Muscle layer of colon (tissue), 2 donors: Measurements from ENCODE around the gene HBE1.
"Not testable (repeated sequence)": the region's sequence is repeated elsewhere in the genome, so short reads cannot be mapped to it uniquely, and the experiment has no call there.

Source experiments
- H3K27ac ChIP-seq: one replicate; pipeline ENCODE4 v1.7.0; 2013; ENCODE audit warnings: low read depth, mild to moderate bottlenecking, low read length, moderate library complexity
- H3K27me3 ChIP-seq, 2 donors: one replicate each; pipeline ENCODE4 v1.7.0; 2013; ENCODE audit warnings: low read length in 2 of 2, mild to moderate bottlenecking in 2 of 2; ENCODE audit not compliant: insufficient read depth in 2 of 2, control insufficient read depth in 1 of 2
- H3K36me3 ChIP-seq: one replicate; pipeline ENCODE4 v1.7.0; 2013; ENCODE audit warnings: mild to moderate bottlenecking, low read length; ENCODE audit not compliant: insufficient read depth
- H3K4me1 ChIP-seq: one replicate; pipeline ENCODE4 v1.7.0; 2013; ENCODE audit warnings: mild to moderate bottlenecking, low read length; ENCODE audit not compliant: insufficient read depth
- H3K4me3 ChIP-seq, 2 donors: one replicate each; pipeline ENCODE4 v1.7.0; 2013; ENCODE audit warnings: low read length in 2 of 2, low read depth in 1 of 2, mild to moderate bottlenecking in 1 of 2, moderate library complexity in 1 of 2
- H3K9ac ChIP-seq: one replicate; pipeline ENCODE4 v1.7.0; 2013; ENCODE audit warnings: low read length
- H3K9me3 ChIP-seq: one replicate; pipeline ENCODE4 v1.7.0; 2013; ENCODE audit warnings: mild to moderate bottlenecking, low read length
- donor health status: abdominal sarcoma.
- donor health status: Adenocarcinoma of cecum.

Gene HBE1

DNA sequence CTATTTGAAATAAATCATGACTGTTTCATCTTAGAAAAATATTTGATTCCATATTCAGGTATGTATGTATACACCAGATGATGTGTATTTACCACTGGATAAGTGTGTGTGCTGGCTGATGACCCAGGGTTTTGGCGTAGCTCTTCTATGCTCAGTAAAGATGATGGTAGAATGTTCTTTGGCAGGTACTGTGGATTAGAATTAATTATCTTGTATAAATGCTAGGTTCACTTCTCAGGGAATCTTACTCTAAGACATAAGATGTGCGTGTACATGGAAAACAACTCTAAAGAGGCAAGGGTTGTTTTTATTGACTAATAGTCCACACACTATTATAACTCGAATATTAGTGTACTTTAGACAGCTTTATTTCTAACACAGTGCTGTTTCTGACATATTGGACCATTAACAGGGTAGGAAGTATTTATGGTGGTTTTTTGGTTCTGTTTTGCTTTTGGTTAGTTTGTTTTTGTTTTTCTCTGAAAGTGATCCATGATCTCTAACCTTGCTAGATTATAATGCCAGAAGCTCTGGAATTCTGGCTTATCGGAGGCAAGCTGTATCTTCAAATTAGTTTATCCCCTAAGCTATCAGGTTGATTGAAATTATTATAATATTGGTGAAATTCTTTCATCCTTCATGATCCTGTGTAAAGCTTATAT, 19.1 kb downstream of the HBE1 start:
- Histone ChIP-seq H3K27ac (no peak overlapping the region), H3K9me3 (no peaks in the 10 kb centered on the region), H3K4me3 (no peak overlapping the region), H3K27me3 (no peaks in the 10 kb centered on the region), H3K36me3 (no peaks in the 10 kb centered on the region), H3K4me1 (no peaks in the 10 kb centered on the region), H3K9ac (no peak overlapping the region)

- H3K27ac ChIP-seq, H3K4me3 ChIP-seq, H3K9ac ChIP-seq, H3K4me1 ChIP-seq, H3K36me3 ChIP-seq, H3K27me3 ChIP-seq, H3K9me3 ChIP-seq: not testable (repeated sequence)
Observed at GRCh38 chr11:5249807-5250396, 19.8 kb downstream of the HBE1 start, which contains the start of gene HBG1. HBG1 (minus strand) TSS chr11:5249857; CDS start chr11:5249804, 53 bp downstream.

DNA sequence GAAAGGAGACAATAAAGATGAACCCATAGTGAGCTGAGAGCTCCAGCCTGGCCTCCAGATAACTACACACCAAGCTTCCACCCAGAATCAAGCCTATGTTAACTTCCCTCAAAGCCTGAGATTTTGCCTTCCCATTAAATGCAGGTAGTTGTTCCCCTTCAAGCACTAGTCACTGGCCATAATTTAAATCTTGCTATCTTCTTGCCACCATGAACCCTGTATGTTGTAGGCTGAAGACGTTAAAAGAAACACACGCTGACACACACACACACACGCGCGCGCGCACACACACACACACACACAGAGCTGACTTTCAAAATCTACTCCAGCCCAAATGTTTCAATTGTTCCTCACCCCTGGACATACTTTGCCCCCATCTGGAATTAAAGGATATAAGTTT, 21.2 kb downstream of the HBE1 start:
- H3K9me3 ChIP-seq, H3K4me1 ChIP-seq, H3K27me3 ChIP-seq, H3K9ac ChIP-seq, H3K36me3 ChIP-seq, H3K4me3 ChIP-seq, H3K27ac ChIP-seq: not testable (repeated sequence)

DNA sequence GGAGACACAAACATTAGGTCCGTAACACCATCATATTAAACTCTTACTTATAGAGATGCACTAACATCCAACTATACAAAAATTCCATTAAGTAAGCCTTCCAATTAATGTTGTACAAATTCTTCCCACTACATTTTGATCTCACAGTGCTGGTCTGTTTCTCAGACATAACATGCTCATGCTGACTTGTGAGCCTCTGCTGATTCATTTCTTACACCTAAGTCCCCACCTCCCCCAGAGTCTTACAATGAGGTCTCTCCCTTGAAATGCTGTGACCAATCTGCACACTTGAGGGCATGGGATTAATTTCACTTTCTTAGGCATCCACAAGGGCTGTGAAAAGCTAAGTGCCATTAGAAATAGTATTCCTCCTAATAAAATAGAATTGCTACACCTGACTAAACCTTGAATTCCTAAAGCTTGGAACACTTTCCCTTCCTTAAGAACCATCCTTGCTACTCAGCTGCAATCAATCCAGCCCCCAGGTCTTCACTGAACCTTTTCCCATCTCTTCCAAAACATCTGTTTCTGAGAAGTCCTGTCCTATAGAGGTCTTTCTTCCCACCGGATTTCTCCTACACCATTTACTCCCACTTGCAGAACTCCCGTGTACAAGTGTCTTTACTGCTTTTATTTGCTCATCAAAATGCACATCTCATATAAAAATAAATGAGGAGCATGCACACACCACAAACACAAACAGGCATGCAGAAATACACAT, 22.1 kb downstream of the HBE1 start:
- no peaks in the 10 kb centered on the region for H3K9me3 ChIP-seq
- no peaks in the 10 kb centered on the region for H3K36me3 ChIP-seq
- H3K4me1 ChIP-seq = no peaks in the 10 kb centered on the region
- no peak overlapping the region for H3K9ac ChIP-seq
- H3K27me3 ChIP-seq = no peaks in the 10 kb centered on the region
- no peak overlapping the region for H3K4me3 ChIP-seq
- H3K27ac ChIP-seq = no peak overlapping the region

- H3K9me3 ChIP-seq = no peaks in the 10 kb centered on the region
Observed at GRCh38 chr11:5246772-5247471, 22.8 kb downstream of the HBE1 start.

GRCh38 chr11:5245155-5245554, 24.6 kb downstream of the HBE1 start:
- H3K4me3 ChIP-seq = no peak overlapping the region
- H3K27me3 ChIP-seq = no peaks in the 10 kb centered on the region
- no peaks in the 10 kb centered on the region for H3K9me3 ChIP-seq
- H3K27ac ChIP-seq = no peak overlapping the region
- H3K9ac ChIP-seq = no peak overlapping the region
- H3K4me1 ChIP-seq = no peaks in the 10 kb centered on the region
- no peaks in the 10 kb centered on the region for H3K36me3 ChIP-seq

More at GRCh38 chr11:5246772-5247471, 22.8 kb downstream of the HBE1 start:
- no peak overlapping the region for H3K4me3 ChIP-seq
- H3K36me3 ChIP-seq = no peaks in the 10 kb centered on the region
- no peak overlapping the region for H3K9ac ChIP-seq
- H3K27ac ChIP-seq = no peak overlapping the region
- no peaks in the 10 kb centered on the region for H3K27me3 ChIP-seq
- H3K4me1 ChIP-seq = no peaks in the 10 kb centered on the region

DNA sequence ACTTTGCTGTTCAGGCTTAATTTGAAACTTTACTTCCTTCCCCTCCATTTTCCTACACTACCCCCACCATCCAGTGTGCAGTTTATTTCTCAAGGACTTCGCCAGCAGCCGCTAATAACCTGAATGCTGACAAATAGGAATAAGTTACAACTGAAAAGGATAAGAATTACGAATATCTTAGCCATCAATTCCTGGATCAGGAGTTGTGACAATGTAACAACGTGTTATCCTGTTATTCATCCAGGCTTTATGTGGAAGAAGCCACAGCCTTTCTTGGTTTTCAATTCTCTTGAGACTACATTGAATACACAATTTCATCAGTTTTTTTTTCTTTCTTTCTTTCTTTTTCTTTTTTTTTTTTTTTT, 25.9 kb downstream of the HBE1 start:
- no peak overlapping the region for H3K4me3 ChIP-seq
- no peak overlapping the region for H3K27ac ChIP-seq
- H3K36me3 ChIP-seq = no peaks in the 10 kb centered on the region
- H3K9me3 ChIP-seq = no peaks in the 10 kb centered on the region
- H3K9ac ChIP-seq = no peak overlapping the region
- H3K4me1 ChIP-seq = no peaks in the 10 kb centered on the region
- no peaks in the 10 kb centered on the region for H3K27me3 ChIP-seq

DNA sequence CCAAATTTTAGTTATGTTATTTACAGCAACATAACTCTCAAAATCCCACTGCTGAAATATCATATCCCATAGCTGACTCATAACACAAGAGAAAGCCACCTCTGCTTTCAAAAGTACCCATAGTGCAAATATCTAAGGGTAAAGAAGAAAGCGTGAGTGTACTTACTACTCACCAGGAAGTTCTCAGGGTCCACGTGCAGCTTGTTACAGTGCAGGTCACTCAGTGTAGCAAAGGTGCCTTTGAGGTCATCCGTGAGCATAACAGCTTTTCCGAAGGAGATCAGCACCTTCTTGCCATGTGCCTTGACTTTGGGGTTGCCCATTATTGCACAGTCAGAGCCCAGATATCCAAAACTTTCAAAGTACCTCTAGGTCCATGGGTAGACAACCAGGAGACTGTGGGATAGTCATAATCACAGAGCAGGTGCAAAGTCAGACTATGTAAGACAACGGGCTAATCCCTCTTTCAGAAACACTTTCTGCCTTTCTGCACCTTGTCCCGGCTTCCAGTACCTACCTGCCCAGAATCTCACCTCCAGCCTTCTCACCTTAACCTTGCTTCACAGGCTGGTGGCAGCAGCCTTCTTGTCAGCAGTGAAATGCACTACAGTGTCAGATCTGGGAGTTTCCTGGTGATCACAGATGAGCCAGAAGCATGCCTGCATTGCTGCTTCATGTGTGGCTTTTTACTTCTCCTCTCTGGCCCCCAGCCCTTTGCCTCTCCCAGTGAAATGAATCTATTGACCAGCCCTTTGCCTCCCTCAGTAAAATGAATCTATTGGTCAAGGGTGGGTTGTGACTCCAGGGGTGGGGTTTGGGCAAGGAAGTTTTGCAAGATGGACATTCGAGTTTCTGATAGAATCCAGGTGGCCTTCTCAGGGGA, 26.6 kb downstream of the HBE1 start:
- Histone ChIP-seq H3K9me3 (no peaks in the 10 kb centered on the region), H3K27me3 (no peaks in the 10 kb centered on the region), H3K4me3 (no peak overlapping the region), H3K36me3 (no peaks in the 10 kb centered on the region), H3K4me1 (no peaks in the 10 kb centered on the region), H3K9ac (no peak overlapping the region), H3K27ac (no peak overlapping the region)

GRCh38 chr11:5242208-5242607, 27.5 kb downstream of the HBE1 start:
- Histone ChIP-seq H3K9ac (no peak overlapping the region), H3K27me3 (no peaks in the 10 kb centered on the region), H3K27ac (no peak overlapping the region), H3K36me3 (no peaks in the 10 kb centered on the region), H3K4me3 (no peak overlapping the region), H3K9me3 (no peaks in the 10 kb centered on the region), H3K4me1 (no peaks in the 10 kb centered on the region)

DNA sequence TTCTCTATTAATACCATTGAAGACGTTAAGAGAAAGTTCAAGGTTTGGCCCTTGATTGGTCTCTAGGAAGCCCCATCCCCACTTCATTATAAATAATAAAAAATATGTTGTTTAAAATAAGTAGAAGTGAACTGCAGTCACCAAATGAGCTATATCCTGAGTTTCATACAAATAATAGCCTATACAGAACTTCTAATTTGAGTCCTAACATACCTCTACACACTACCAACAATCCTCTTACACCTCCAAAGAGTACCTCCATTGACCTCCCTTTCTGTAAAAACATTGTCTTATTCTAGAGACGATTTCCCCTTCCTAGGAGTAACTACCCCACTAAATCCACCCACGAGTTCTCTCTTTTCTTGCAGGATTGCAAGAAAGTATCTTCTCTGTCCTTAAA, 28.3 kb downstream of the HBE1 start:
- H3K9ac ChIP-seq = no peak overlapping the region
- H3K27me3 ChIP-seq = no peaks in the 10 kb centered on the region
- no peak overlapping the region for H3K4me3 ChIP-seq
- H3K27ac ChIP-seq = no peak overlapping the region
- no peaks in the 10 kb centered on the region for H3K4me1 ChIP-seq
- no peaks in the 10 kb centered on the region for H3K36me3 ChIP-seq
- no peaks in the 10 kb centered on the region for H3K9me3 ChIP-seq

GRCh38 chr11:5240458-5240857, 29.3 kb downstream of the HBE1 start:
- Histone ChIP-seq H3K9ac (no peak overlapping the region), H3K36me3 (no peaks in the 10 kb centered on the region), H3K9me3 (no peaks in the 10 kb centered on the region), H3K4me3 (no peak overlapping the region), H3K27me3 (no peaks in the 10 kb centered on the region), H3K4me1 (no peaks in the 10 kb centered on the region), H3K27ac (no peak overlapping the region)
